Stimulated activated CD8-positive, alpha-beta memory T cell treated with anti-CD3 and anti-CD28 coated beads, Interleukin-4, amount 100 ng/mL, for 4 hours (primary cell): ENCODE measurements around the gene NT5C3A.
"Not testable (repeated sequence)": the region's sequence is repeated elsewhere in the genome, so short reads cannot be mapped to it uniquely, and the experiment has no call there.

ENCODE experiments used
- DNase-seq, 2 donors: peaks; one replicate each; pipeline ENCODE4 v3.0.0-alpha.2; 2020; ENCODE audit warnings: low read depth in 2 of 2, low spot score in 1 of 2

NT5C3A gene

DNA sequence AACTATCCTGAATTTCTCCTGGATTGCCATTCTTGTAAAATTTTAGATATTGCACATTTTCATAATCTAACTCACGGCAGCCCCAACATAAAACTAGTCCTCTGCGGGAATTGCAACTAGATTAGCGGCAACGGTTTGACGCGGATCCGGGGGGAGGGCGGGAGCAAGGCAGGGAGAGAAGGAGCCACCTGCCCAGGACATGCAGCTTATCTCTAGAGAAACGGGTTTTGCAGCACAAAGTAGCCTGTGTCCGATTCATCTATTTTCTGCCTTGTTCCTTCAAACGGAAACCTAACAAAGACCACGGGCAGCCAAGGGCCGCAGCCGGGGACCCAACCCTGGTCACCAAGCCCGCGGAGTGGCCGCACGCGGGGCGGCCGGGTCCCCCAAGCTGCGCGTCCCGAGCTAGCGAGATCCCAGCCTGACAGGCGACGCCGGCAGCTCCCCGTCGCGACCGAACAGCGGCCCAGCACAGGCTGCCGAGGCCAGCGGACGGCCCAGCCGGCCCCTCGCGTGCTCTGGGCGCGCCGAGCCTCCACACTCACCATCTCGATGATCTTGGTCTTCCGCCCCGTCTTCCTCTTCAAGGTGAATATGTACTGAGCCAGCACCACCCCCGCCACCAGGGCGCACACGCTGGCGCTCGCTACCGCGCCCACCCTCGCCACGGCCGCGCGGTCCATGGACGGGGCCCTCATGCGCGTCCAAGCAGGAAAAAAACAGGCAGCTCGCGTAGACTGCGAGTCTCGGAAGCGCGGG lies at the start of gene NT5C3A:
NT5C3A (minus strand) TSS at position 754 of the 759 bp plus-strand sequence; CDS start at position 683, 71 bp downstream.
- no peak for DNase-seq

DNA sequence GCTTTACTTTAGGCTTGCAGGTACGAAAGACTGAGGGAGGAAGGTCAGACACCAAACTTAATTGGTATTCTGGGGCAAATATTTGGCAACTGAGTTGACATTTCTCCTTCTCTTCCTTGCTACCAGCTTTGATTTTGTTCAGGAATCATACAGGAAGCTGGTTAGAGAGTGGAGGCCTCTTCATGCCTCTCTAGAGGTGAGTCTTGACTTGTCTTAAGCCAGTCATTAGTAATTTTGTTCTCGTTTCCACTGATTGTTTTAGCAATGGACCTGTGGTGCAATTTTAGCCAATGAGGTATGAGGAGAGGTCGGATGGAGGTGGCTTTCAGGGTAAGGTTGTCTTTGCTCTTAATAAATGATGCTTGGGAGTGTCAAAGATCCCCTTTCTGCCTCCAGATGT lies 49.0 kb upstream of the NT5C3A start:
- DNase-seq, result no peak

DNA sequence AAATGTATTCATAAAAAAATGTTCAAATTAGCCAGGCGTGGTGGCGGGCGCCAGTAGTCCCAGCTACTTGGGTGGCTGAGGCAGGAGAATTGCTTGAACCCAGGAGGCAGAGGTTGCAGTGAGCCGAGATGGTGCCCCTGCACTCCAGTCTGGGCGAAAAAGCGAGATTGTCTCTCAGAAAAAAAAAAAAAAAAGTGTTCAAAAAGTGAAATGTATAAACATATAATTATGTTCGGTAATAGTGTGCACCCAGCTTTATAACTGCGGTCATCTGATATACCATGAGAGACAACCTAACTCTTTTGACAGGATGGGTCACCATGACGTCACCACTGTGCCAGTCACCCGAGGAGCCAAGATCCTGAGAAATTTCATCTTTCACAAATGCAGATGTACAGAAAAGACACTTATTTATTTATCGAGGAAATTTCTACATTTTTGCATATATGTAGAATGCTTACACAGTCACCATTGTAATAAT lies 47.2 kb upstream of the NT5C3A start:
- DNase-seq, result no peak

DNA sequence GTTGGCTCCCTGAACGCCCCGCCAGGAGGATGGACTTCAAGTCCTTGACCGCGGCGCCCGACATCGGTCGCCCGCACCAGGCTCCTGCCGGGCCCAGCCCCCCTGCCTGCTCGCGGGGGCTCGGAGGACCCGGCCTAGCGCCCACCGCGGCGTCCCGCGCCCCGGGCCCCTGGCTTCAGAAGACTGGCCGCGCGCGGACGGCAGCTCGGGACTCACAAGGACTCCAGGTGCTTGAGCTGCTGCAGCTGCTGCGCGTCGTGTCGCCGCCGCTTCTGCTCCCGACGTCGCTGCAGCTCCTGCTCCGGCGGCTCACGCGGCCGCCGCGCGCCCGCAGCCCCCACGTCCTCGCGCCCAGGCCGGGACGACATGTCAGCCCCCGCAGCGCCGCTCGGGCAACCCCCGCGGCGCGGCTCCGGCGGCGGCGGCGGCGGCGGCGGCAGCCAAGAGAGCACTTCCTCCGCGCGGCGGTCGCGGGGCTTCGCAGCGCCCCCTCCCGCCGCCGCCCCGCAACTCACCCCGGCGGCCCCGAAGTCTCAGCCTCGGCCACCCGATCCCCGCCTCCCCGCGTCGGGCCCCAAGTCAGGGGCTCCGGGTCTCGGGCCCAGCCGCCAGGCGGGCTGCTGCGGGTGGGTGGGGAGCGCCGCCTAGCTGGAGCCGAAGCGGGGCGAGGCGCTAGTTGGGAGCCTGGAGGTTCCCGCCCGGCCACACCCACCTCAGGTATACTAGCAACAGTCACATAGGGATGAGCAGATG lies 46.6 kb upstream of the NT5C3A start, which contains the start of gene RP9:
RP9 (minus strand) TSS at position 400 of the 753 bp plus-strand sequence; CDS start at position 368, 32 bp downstream.
- DNase-seq, result peak; percentile 29 to 55

DNA sequence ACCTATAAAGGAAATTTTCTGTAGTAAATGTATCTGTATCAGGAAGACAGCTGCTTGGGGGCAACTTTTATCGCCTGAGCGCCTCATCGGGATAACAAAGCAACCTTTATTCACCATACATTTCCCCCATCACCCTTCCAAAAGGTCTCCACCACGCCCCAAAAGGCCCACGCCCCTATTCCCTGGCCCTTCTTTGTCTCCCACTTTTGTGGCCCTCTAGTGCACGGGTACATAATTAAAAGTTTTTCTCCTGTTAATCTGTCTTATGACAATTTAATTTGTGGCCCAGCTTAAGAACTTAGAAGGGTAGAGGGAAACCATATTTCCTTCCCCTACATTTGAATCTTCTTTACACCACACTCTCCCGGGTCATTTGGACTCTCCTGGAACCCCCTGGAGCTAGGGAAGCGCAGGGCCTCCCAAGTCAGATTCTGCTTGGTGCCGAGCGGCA lies 46.0 kb upstream of the NT5C3A start:
- DNase-seq, result no peak

DNA sequence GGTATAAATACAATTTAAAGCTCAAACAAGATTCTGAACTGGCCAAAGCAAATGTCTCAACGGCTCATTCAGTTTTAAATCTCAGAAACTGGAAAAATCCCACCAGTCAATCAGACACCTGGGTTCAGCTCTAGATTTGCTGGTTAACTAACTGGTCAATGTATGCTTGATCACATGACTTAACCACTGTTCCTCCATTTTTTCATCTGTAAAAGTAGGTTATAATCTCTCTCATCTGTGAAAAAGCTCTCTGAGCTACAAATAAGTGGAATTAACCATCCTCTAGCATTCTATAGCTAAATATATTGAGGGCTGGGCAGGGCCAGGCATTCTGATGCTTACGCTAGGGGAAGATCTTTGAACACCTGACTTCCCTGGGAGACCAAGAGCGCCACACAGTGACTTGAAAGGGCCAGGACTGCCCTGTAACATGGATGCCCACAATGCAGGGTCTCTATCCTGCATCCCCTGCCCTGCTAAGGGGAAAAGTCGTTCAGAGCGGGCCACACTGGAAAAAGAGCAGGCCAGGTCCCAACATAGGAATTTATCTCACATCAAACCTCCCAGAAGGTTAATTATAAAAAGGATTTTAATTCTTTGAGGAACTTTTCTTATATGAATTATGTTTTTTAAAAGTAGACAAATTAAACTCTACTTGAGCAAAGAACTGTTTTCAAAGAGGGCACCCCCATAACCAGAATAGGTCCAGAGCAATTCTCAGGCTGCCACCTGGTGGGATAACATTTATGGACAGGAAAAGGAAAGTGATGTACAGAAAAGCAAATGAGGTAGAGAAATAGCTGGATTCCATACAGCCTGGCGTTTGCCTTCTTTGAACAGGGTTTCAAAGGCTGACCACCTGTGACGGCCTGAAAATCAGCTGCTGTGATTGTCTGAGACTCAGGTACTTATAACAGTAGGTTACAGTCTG lies 44.8 kb upstream of the NT5C3A start:
- no peak for DNase-seq

DNA sequence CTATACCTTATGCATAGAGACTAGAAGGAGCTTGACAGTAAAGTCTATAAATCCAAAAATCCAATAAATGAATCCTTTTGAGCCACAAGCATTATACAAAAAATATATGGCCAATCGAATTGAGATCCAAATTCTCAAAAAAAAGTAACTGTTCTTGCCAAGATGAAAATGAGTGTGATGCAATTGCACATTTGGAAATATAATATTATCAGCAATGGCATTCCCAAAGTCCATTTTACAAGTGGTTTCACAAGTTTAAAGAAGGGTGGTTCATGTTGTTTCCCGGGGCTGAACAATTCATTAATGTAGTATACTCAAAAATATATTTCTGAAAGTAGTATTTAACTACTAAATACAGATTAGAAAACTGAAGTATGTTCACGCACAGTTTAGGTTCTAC lies 39.3 kb upstream of the NT5C3A start:
- no peak for DNase-seq

DNA sequence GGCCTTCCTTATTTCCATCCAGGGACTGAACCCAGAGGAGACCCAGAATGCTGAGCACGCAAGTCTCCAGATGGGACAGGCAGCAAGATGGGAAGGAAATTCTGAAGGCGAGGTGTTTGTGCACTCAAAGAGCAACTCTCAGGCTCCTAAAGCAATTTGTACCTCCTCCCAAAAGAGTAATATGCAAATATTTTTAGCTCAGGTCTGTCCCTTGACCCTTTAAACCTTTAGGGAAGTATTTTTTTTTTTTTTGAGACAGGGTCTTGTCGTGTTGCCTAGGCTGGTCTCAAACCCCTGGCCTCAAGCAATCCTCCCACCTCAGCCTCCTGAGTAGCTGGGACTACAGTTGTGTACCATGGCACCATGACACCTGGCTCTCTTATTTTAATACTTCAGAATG lies 38.2 kb upstream of the NT5C3A start:
- no peak for DNase-seq

DNA sequence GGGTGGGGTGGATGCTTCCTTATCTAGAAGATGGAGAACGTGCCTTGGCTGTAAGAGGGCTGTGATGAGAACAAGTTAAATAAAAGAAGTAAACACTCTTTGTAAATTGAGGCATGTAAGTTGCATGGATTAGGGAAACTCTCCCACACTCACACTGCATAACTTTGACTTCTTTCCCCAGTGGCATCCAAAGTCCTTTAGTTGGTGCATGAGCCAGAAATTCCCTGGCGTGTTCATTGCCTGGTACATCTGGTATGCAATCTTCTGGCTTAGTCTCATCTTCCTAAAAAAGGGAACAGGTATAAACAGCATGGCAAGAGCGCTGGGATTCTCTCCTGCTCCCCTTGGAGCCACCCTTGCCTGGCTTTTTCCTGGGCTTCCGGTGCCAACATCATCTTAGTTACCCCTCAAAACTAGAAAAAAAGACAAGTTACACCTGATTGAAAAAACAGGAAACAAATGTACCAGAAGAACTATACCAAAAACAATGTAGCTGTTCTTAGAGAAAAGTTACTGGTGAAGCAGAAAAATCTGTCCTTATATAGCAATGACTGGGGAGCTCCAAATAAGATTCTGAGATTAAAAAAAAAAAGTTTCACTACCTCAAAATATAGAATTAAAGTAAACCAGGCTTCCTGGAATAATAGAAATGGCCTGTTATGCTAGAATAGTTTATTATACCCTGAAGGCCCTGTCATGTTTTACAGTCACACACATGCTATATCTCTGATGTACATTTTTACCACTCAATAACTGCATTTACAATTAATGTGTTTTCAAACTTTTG lies 36.8 kb upstream of the NT5C3A start:
- no peak for DNase-seq

DNA sequence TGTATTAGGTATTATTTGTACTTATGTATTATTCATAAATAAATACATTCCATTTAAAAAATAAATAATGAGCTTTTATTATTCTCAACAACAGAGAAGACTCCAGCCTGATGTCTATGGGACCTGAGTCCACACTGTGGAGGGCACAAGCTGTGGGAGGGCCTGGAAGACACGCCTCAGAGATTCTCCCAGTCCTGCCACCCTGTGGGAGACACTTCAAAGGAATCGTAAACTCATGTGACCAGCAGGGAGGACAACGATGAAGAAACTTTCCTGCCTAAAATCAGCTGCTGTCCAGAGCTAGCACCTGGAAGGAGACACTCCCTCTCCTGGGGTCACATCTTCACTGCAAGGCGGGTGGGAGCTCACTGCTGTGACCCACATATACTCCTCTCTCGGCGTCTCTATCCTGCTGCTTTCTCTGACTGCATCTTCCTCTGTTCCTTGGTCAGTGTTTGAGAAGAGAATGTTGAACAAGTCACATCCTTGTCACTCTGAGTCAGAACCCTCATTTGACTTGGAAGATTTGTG lies 32.2 kb upstream of the NT5C3A start:
- DNase-seq, result not testable (repeated sequence)

DNA sequence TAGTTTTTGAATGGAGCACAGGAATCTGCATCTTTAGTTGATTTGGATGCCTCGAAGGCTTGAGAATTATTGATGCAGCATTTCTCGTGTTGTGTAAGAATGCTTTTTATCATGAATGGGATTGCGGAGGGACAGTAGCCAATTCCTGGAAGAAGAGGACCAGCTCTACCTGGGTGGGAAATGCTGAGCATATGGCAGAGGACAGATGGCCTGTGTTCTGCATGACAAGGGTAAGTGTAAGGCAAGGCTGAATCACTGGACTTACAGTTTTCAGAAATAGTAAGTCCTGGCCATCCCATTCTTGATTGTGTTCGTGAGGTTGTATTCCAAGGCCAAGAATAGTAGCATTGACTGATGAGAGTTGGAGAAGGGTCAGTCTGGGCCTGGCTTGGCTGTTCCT lies 30.7 kb upstream of the NT5C3A start:
- no peak for DNase-seq

DNA sequence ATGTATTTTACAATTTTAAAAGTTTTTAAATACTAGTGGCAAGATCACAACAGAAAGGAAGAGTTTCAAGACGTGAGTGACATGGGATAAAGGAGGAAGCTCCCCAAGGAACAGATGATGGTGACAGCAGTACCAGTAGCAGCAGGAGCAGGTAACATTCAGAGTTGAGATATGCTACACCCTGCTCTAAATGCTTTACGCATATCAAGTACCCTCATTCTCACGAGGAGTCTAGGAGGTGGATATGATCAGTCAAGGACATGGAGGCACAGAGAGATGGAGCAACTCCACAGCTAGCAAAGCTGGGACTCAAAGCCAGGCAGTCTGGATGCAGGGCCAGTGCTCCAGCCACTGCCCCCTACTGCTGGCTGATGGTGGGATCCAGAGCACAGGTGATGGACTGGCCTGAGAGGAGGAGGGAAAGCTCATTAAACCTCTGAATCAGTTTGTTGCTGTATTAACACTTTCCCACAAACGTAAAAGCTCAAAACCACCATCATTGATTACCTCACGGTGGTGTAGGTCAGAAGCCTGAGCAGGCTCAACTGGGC lies 29.1 kb upstream of the NT5C3A start:
- DNase-seq, result no peak

DNA sequence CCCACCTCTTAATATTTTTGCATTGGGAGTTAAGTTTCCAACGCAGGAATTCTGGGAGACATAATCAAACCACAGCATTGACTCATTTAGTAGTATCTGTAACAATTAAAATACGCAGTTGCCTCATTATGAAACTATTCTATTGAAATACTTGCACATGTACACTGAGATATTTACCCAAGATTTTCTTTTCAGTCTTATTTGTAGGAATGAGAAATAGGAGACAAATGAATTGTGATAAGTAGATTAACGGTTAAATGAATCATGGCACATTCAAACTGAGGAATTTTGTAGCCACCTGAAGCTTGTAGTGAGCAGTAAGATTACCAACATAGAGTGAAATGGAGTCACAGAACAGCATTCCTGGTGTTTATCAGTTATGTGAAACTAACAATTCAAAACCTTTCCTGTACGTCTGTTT lies 28.5 kb upstream of the NT5C3A start:
- no peak for DNase-seq

DNA sequence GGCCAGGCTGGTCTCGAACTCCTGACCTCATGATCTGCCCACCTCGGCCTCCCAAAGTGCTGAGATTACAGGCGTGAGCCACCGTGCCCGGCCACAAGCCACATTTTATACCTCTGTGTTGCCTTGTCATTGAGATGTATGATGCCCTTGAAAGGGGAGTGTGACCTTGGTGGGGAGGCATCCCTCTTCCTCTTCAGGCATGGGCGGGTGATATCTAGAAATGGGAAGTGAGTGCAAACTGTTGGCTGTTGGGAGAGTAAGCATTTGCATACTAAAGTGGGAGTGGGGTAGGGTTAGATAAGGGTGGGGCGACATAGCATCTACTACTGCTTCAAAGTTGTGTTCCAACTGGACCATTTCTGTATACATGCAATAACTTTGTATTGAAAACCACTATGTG lies 26.6 kb upstream of the NT5C3A start:
- no peak for DNase-seq

DNA sequence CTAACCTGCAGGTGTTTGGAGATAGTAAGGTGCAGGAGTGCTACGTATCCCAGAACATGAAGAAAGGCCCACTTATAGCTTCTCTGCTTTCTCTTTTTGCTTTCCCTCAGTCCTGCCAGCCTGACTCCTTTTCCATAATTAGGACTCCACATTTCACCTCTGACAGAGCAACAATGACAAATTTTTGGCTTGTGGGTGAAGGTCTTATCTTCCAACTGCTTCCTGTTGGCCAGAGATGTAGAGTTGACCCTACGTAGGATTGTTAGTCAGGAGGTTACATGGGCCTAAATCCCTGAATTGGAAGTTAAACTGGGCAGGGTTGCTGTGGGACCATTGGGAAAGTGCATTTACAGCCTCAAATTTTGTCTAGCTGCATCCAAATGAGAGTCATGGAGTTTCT lies 25.3 kb upstream of the NT5C3A start:
- no peak for DNase-seq

DNA sequence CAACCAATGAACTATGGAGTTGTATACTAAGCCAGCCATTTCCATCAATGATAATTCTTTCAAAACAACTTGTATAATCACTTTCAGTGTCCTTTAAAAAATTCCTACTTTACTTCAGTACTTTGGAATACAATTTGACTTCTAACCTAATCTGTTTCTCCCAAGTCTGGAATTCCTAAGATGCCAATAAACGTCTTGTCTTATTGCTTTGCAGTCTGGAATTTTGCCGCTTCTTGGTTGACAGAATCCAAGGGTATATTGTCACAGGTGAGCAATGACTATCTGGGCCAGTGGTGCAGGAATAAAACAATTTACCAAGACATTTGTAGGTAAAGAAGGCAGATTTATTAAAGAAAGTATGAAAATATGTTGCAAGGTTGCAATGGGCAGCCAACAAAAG lies 24.8 kb upstream of the NT5C3A start:
- no peak for DNase-seq

DNA sequence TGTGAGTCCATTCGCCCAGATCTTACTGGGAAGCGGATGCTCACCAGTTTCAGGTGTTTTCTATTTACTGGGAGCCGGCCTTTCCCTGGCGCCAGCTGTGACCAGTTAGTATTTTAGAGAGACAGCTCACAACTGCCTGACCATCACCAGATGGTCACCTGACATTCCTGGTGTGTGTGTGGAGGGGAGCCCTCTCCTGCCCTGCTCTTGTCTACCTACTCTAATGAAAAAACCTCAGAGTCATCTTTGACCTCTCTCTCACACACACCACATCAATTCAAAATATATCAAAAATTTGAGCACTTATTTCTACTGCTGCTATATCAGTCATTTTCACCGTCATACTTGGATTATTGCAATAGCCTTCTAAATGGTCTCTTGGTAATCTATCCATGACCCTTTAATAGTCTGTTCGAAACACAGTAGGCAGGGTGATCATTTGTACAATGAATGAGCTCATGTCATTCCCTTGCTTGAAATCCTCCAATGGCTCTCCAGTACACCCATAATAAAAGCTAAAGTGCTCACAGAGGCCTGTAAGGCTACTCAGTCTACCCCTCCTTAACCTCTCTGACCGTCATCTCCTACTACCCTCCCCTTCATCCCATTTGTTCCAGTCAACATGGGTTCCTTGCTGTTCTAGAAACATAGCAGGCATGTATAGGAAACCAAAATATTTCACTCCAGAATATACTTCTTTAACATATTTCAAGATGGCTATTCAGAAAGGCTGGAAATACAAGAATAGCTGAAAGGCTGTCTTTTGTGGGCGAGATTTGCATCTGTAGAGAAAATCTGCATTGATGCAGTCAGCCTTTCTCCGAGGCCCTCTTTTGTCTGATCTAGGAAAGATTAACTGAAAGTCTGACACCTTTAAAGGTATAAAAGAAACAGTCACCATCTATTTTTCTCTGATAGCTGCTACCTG lies 17.5 kb upstream of the NT5C3A start:
- DNase-seq, result no peak

DNA sequence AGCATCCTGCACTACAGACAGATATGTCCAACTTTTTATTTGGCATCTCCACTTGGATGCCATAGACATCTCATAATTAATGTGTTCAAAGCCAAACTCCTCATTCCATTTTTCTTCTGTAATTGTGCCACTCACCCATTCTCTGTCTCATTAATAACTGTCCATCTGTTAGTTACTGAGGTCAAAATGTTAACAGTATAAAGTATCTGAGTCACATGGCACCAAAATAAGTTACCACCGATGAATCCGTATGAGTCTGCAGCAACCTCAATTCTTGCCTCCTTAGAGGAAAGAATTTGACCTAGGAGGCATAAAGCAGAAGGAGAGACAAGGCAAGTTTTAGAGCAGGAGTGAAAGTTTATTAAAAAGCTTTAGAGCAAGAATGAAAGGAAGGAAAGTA lies 16.5 kb upstream of the NT5C3A start:
- DNase-seq, result no peak

DNA sequence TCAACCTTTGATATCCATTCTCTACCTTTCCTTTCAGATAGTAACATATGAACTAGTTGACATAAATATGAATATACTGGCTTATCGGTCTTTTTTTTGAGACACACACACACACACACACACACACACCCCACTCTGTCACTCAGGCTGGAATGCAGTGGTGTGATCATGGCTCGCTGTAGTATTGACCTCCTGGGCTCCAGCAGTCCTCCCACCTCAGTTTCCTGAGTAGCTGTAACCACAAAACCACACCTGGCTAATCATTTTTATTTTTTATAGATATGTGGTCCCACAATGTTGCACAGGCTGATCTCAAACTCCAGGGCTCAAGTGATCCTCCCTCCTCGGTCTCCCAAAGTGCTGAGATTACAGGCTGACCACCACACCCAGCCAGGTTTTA lies 14.2 kb upstream of the NT5C3A start:
- DNase-seq, result no peak
